ENCODE results near the gene PRKAR1A. TPM values are rescaled to one million over a fixed set of nuclear protein-coding genes. Genes with fewer than 3 reads are reported as not detected.
A peak's percentile ranks its signal among the peaks of the same experiment; 100 is the strongest.
"Not testable (repeated sequence)": the region's sequence is repeated elsewhere in the genome, so short reads cannot be mapped to it uniquely, and the experiment has no call there.

Gene PRKAR1A
- 379 TPM for polyA plus RNA-seq (ENCODE audit: insufficient read length)

GRCh38 chr17:68512247-68512959 is at the start of gene PRKAR1A:
Gene PRKAR1A, plus strand, starts transcription at chr17:68512430. Its CDS starts 2,970 bp downstream, at chr17:68515400.
- DNase-seq (ENCODE audit: low read depth) = peak; percentile 93

- DNase-seq (ENCODE audit: low read depth) = no peak
Measured at GRCh38 chr17:68463211-68464019, 48.8 kb upstream of the PRKAR1A start.

- no peak for DNase-seq (ENCODE audit: low read depth)
Measured at GRCh38 chr17:68468334-68468733, 43.9 kb upstream of the PRKAR1A start.

GRCh38 chr17:68468788-68469187 is 43.4 kb upstream of the PRKAR1A start:
- no peak for DNase-seq (ENCODE audit: low read depth)

- DNase-seq (ENCODE audit: low read depth) = no peak
Measured at GRCh38 chr17:68470961-68471360, 41.3 kb upstream of the PRKAR1A start.

- DNase-seq (ENCODE audit: low read depth) = no peak
Measured at GRCh38 chr17:68480885-68481284, 31.3 kb upstream of the PRKAR1A start.

GRCh38 chr17:68482576-68483041 is 29.6 kb upstream of the PRKAR1A start:
- DNase-seq (ENCODE audit: low read depth) = no peak

GRCh38 chr17:68484458-68484857 is 27.8 kb upstream of the PRKAR1A start:
- DNase-seq (ENCODE audit: low read depth) = no peak

GRCh38 chr17:68489919-68490318 is 22.3 kb upstream of the PRKAR1A start:
- DNase-seq (ENCODE audit: low read depth) = no peak

GRCh38 chr17:68491381-68492231 is 20.6 kb upstream of the PRKAR1A start:
- no peak for DNase-seq (ENCODE audit: low read depth)

- not testable (repeated sequence) for DNase-seq (ENCODE audit: low read depth)
Measured at GRCh38 chr17:68492394-68493054, 19.7 kb upstream of the PRKAR1A start.

GRCh38 chr17:68495081-68495480 is 17.1 kb upstream of the PRKAR1A start:
- DNase-seq (ENCODE audit: low read depth) = no peak

GRCh38 chr17:68497885-68498319 is 14.3 kb upstream of the PRKAR1A start:
- no peak for DNase-seq (ENCODE audit: low read depth)

GRCh38 chr17:68498479-68499326 is 13.5 kb upstream of the PRKAR1A start:
- no peak for DNase-seq (ENCODE audit: low read depth)

- no peak for DNase-seq (ENCODE audit: low read depth)
Measured at GRCh38 chr17:68499587-68499986, 12.6 kb upstream of the PRKAR1A start.

GRCh38 chr17:68501074-68501473 is 11.2 kb upstream of the PRKAR1A start:
- no peak for DNase-seq (ENCODE audit: low read depth)

- no peak for DNase-seq (ENCODE audit: low read depth)
Measured at GRCh38 chr17:68505951-68506350, 6.3 kb upstream of the PRKAR1A start.

- no peak for DNase-seq (ENCODE audit: low read depth)
Measured at GRCh38 chr17:68507576-68507975, 4.7 kb upstream of the PRKAR1A start.

GRCh38 chr17:68509141-68510057 is 2.8 kb upstream of the PRKAR1A start:
- DNase-seq (ENCODE audit: low read depth) = no peak
